GM19023 (cell line): ENCODE measurements around the gene SLC11A2.
A peak's percentile ranks its signal among the peaks of the same experiment; 100 is the strongest.

ENCODE experiments used
- ATAC-seq: cut with Tn5 transposase; IDR thresholded peaks from one replicate; pipeline ENCODE4 v1.9.1; 2021; ENCODE audit warnings: mild to moderate bottlenecking, moderate library complexity; ENCODE audit not compliant: unreplicated experiment

SLC11A2 gene

DNA sequence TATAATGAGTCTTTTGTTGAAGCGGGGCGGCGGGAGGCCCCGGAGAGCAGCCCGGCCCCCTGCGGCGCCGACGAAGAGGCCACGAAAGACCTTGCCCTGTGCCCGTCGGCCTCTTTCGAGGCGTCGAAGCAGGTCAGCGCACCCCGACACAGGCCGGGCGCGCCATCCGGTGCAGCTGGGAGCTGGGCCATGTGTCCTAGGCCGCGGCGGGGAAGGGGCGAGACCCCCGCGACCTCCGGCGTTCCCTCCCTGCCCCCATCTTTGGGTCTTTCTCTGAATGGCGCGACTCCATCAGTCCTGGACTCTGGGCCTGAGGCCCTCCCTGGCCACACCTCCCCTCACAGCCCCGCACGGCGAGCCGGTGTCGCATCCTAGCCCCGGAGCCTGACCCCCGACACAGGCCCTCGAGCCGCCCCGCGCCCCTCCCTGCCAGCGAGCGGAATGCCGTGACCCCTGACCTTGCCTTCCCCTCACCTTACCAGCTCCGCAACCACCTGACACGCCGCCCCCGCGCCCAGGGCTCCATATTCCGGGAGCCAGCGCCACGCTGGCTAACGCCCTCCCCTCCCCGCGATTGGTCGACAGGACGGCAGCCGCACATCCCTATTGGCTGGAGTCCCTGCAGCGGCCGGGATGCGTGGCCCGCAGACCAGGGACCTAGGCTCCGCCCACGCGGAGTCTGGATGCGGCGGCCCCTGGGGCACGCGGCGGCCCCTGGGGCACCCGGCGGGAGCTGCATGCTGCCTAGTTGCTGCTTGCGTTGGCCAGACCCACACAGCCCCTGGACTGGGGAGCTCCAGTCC, at the start of gene SLC11A2:
SLC11A2 (minus strand) TSS at position 549 of the 803 bp plus-strand sequence. CDS start 15,656 bp downstream, outside the sequence.
- ATAC-seq, result peak; percentile 98

DNA sequence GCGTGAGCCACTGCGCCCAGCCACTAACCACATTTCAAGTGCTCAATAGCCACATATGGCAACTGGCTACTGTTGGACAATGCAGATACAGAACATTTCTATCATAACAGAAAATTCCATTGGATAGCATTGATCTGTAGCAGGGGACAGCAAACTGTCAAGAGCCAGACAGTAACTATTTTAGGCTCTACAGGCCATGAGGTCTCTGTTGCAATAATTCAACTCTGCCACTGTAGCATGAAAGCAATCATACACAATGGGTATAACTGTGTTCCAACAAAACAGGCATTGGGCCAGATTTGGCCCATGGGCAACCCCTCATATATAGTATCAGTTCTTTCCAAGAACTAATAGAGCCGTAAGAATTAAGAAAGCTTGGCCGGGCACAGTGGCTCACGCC, 49.2 kb upstream of the SLC11A2 start:
- ATAC-seq, result no peak

DNA sequence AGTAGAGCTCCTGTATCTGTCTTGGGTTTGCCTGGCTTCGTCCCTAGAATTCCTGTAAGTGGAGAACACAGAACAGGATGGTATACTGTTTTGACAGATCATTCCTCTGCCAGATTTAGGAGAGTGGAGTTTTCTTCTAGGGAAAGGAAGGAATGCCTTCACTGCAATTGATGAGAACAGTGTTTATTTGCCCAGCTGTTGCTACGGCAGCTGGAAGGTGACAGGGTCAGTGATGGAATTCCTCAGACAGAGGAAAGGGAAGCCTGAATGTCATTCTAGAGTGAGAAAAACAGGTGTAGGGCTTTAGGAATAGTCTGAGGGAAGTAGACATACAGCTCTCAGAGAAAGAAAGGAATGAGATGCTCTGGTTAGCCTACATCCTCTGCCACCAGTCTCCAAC, 45.5 kb upstream of the SLC11A2 start:
- ATAC-seq, result no peak

DNA sequence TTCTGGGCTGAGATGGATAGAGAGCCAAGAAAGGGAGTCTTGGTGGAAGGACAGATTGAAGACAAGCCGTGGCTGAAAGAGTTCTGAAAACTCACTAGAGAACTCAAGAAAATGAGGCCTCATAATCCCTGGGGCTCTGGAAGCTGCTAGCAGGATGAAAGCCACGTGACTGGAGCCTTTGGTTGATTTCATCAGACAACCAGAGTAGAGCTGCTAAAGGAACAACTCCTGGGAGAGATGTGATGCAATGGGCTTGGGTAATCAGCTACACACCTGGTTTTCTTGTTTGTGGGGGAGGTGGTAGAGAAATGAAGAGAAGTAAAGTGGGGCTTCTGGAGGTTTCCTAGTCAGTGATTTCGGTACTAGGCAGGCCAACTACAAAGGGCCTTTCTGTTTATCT, 43.8 kb upstream of the SLC11A2 start:
- ATAC-seq, result no peak

DNA sequence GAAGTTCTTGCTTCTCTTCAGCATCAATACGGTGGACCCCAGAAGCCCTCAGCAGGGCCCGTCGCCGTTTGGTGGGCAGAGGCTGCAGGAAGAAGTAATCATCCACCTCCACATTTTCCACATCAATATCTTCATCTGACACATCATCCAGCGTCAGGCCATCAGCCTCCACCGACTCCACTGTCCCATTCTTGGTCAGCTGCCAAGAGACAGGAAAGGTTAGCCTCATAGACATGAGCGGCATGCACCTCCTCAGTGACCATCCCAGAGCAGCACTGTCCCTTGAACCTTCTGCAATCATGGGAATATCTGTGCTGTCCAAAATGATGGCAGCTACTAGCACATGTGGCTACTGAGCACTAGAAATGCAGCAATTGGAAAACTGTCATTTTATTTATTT, 41.6 kb upstream of the SLC11A2 start:
- ATAC-seq, result no peak

DNA sequence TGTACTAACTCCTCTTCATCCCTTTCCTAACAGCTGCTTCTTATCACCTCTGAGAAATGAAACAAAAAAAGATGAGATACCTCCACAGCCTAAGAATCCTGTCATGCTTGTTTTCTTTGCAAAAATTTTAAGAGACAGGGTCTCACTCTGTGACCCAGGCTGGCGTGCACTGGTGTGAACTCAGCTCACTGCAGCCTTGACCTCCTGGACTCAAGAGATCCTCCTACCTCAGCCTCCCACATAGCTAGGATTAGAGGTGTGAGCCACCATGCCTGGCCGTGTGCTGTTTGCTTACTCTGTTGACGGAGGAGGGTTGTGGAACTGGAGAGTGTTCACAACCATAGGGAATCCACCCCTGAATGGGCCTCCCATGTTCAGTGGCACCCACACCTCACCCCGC, 41.0 kb upstream of the SLC11A2 start:
- ATAC-seq, result no peak

DNA sequence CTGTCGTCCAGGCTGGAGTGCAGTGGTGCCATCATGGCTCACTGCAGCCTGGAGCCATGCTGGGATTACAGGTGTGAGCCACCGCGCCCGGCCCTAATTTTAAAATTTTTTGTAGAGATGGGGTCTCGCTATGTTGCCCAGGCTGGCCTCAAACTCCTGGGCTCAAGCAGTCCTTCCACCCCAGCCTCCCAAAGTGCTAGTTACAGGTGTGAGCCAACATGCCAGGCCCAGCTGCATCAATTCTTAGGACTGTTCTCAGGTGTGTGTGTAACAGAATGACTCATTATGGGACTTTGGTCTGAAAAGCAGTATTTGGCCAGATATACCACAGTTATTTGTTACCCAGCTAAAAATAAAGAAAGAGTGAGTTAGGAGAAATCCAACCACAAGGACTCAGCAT, 39.3 kb upstream of the SLC11A2 start:
- ATAC-seq, result no peak

DNA sequence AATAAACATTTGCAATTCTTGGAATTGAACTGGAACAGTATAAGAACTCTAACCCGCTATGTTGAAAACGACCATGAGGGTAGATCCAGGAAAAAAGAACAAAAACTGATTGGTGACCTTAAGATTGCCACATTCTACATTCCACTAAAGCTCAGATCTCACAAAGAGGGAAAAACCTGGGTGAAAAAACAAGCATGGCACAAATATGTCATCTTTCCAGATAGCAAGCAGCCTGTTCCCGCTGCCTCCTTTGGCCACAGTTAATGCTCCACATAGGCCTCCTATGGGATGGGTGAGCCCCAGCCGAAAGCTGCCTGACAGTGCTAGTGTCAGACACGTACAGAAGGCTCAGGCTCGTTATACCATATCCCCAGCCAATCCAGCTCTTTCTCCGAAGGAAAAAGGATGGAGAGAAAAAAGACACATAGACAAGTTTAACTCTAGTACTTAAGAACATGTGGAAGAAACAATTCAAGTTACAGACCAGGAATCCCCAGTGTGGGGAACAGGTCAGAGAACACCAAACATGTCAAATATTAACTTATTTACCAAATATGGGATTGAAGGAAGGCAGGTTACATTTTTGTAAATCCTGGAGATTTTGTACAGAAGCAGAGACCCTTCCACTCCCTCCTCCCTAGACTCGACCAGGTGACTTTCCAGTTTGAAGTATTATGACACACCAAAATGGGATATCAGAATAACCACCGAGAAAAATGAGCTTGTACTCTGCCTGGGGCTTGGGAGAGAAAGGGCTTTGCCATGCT, 36.6 kb upstream of the SLC11A2 start:
- ATAC-seq, result no peak

DNA sequence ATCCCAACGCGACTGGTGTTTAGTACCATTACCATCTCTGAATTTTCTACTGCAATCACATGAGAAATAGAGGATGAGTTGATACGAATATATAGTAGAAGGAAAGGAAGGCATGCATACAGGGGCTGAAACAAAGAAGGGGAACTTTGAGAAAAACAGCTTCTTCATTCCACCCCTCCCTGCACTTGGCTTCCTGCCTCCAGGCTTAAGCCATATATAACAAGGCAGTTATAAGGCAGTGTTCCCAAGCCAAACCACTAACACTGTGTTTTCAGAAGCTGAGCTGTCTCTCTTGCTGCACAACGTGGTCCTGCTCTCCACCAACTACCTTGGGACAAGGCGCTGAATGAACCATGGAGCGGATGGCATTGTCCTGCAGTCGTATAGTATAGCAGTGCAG, 32.9 kb upstream of the SLC11A2 start:
- ATAC-seq, result no peak

DNA sequence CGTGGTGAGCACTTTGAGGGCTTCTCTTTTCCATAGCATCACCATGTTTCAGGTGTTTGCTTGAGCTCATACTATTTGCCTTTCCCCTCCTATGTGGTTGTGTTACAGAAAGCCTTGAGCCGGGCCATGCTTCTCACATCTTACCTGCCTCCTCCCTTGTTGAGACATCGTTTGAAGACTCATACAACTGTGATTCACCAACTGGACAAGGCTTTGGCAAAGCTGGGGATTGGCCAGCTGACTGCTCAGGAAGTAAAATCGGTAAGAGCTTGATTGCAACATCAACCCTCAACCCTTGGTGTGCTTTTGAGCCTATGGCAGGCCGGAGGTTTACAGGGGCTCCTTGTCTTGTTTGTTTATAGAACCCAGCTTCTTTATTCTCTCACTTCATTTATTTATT, 30.1 kb upstream of the SLC11A2 start:
- no peak for ATAC-seq

DNA sequence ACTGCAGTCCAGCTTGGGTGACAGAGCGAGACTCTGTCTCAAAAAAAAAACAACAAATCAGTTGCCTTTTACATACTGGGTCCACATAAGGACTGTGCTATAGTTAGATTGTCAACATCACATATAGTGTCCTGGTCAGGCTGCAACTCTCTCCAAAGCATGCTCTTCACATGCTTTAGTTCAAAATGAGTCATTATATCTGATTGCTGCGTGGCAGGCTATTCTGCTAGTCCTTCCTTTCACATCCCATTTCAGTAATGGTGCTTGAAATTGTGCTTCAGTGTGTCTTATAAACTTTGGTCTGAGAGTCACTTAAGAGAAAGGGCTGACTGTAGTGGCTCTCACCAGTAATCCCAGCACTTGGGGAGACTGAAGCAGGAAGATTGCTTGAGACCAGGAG, 28.9 kb upstream of the SLC11A2 start:
- ATAC-seq, result no peak

DNA sequence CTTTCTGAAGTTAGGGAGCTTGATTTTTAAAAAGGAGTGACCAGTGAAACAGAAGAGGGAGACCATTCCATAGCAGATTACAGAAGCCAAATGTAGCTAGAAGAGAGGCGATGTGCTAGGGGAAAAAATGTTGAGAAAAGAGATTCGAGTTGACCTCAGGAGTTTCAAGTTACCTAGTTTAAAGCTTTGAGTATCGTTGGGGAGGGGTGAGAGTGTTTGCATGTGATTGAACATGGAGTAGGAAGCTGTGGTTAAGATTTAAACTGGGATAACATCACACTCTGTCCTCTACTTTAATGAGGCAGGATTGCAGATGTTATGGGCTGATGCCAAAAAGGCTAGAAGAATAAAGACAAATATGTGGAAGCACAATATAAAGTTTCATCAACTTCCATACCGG, 25.6 kb upstream of the SLC11A2 start:
- no peak for ATAC-seq

DNA sequence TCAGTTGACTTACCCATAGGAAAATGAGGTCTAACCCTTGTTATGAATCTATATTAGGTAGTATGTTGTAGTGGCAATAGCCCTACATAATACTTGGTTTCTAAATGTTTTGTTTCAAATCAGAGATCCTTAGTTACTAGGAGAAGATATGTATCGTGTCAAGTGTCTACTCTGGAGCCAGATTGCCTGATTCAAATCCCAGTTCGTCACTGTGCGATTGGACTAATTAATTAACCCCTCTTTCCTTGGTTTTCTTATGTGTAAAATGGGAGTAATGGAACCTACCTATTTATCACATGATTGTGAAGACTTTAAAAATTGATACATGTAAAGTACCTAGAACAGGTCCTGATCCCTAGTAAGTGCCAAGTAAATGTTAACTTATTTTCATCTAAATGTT, 23.3 kb upstream of the SLC11A2 start:
- no peak for ATAC-seq

DNA sequence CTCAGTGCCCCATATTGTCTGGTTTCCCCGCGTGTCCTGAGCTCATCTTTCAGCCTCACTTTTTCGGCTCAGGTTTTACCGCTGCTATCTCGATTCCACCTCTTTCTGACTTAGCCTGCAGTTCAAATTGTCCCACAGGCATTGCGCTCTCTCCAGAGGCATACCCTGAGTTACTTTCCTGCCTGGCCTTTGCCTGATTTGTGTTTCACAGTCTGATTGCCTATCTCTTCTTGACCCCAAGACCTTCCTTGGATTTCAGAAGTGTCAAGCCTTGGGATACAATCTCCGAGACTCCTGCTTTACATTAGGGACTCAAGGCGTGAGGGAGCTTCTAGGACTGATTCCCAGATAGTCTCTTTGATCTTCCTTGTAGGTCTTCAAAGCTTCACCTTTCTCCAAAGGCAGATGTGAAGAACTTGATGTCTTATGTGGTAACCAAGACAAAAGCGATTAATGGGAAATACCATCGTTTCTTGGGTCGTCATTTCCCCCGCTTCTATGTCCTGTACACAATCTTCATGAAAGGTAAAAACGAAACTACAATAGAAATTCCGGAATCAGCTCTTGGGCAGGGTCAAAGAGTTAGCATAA, 22.6 kb upstream of the SLC11A2 start:
- no peak for ATAC-seq

DNA sequence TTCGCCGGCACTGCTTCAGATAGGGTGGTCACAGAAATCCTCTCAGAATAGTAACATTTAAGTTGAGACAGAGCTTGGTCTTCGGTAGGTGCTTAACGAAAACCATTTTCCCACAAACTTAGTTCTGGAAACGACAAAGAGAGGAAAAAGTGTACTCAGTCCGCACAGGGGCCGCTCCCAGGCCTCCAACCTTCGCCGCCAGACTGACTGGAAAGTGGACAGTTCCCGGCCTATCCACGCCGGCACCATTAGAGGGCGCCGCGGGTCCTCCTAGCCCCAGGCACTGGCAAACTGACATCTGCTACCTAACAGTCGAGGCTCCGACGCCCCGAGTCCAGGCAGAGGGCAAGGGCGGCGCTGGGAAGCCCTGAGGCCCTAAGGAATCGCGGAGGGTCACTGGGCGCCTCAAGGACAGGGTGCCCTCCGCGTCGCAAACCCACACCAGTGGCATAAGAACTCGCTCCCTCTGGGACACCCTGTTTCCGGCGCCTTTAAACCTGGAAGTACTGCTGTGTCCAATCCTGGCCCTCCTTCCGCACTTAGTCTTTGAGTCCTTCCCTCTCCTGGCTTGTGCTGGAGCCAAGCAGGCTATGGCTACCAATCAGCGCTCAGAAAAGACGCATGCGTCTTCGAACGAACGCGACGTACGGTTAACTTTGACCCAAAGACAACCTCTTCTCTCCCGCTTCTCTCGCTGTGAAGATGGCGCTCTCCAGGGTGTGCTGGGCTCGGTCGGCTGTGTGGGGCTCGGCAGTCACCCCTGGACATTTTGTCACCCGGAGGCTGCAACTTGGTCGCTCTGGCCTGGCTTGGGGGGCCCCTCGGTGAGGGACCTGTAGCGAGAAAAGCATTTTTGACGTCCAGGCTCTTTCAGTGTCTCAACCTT, 21.7 kb upstream of the SLC11A2 start, which contains the start of gene LETMD1:
LETMD1 (plus strand) TSS at position 673 of the 886 bp plus-strand sequence; CDS start at position 703, 30 bp downstream.
- peak; percentile 95 for ATAC-seq

DNA sequence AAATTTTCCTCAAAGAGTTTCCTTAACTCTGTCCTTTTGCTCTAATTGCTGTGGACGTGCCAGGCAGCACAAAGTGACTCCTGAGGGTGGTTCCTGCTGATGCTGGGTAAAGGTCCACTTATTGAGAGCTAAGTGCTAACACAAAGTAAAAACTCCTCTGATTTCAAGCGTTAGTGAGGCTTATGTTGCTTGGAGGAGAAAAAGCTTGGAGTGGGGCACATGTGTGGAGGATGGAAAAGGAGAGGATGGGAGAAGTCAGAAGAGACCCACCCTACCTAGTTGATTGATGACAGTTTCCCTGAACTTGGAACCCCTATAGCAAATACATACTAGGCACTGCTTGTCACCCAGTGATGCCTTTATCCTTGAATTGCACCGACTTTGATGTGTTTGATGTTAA, 10.1 kb upstream of the SLC11A2 start:
- ATAC-seq, result no peak

DNA sequence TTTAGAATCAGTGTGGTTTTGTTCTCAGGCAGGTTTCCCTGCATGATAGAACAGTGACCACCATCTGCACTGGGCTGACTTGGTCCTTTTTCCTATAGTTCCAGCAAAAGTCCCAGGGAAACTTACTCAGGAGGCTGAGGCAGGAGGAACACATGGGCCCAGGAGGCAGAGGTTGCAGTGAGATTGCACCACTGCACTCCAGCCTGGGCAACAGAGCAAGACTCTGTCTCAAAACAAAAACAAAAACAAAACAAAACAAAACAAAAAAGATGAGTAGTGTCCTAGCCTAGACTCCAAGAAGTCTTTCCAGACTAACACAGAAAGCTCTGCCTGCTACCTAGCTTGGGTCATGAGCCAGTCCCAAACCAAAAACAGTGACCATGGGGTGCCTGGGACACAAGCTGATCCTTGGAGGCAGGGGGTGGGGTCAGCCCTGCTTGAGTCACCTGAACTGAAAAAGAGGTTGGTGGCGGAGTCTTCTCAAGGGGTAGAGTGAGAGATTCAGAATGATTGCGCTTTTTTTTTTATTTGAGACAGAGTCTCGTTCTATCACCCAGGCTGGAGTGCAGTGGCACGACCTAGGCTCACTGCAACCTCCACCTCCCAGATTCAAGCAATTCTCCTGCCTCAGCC, 7.4 kb upstream of the SLC11A2 start:
- ATAC-seq, result no peak

DNA sequence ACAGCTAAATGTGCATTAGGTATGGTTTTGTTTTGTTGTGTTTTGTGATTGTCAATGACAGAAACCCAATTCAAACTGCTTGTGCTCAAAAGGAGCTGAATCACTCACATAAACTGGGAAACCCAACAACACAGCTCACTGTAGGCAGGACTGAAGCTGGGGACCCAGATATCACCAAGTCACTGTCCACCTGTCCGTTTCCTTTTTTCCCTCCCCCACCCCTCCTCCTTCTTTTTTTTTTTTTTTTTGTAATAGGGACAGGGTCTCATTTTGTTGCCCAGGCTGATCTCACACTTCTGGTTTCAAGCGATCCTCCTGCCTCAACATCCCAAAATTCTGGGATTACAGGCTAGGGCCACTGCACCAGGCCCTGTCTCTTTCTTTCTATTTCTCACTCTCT, 6.9 kb upstream of the SLC11A2 start:
- no peak for ATAC-seq

DNA sequence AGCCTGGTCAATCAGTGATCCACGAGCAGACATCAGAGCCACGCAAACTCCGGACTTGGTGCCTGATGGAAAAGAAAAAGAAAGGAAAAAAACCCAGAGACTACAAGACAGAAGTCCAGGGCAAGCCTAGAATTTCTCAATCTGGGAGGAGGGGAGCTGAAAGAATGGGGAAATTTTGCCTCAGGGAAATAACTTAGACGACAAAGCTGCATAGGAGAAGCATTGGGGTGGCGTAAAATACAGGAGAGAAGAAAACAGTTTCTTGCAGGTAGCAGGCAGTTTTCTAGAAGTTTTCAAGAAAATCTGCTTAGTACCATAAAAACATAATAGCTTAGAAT, 2.6 kb upstream of the SLC11A2 start:
- no peak for ATAC-seq

DNA sequence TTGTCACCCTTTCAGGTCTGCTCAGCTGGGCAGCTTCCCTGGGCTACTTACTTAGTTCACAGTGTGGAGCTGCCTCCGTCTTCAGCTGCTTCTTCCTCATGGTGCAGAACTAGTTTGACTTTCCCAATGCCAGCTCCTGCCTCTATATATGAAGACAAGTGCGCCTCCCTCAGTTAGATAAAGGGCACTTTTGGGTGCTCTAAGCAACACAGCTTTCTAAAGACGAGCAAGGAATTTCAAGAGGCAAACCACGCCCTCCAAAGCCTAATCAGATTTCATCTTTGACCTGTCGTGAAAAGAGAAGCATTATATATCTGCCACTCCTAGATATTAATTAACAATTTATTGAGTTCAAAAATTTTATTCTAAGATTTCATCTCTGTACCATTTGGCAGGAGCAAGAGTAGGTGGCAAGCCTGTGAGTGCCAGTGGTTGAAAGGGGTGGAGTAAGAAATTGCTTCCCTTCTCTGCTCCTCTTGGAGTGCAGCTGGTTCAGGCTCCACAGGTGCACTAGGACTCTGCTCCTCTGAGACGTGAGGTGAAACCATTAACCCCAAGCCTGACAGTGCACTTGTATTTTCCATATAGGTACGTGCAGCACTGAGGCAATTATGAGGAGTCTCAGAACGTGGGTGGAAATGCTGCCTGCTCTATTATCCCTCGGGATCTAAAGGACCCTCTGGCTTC, 2.1 kb upstream of the SLC11A2 start:
- ATAC-seq, result no peak
